ENCODE measurements around the gene GRAP.
"Not testable (repeated sequence)": the region's sequence is repeated elsewhere in the genome, so short reads cannot be mapped to it uniquely, and the experiment has no call there.

The GRAP gene

DNA sequence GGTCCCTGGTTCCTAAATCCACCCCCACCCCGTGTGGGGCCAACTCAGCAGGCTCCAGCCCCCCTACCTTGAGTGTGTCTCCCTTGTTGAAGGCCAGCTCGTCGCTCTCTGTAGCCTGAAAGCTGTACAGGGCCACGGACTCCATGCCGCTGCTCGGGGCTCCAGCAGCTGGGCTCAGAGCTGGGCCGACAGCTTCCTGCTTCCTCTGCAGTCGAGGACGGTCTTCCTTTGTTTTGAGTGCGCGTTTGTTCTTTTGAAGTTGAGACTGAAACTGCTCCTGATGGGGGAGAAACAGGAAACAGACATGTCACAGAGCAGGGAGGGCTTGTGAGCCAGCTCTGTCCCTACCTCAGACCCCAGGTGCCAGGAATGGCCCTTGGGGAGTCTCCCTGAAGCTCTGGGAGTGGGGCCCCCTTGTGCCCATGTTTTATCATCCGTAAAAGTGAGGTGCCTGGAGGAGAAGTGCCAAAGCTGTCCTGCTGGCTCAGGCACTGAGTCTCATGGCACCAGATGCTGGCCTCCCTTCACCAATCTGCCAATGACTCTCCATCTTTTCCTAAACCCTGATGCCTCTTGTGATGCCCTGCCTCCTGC, at the start of gene GRAP:
Gene GRAP (minus strand): TSS at position 176 of the 594 bp plus-strand sequence. CDS start 31 bp downstream, at position 145.
- not testable (repeated sequence) for H3K9me3 ChIP-seq (ENCODE audit: control insufficient read depth in 5 of 5, low read length in 5 of 5); H3K36me3 ChIP-seq (ENCODE audit: control insufficient read depth in 5 of 5, insufficient read depth in 5 of 5, low read length in 5 of 5); H3K4me1 ChIP-seq (ENCODE audit: control insufficient read depth in 5 of 5, insufficient read depth in 5 of 5, low read length in 5 of 5); H3K4me3 ChIP-seq (ENCODE audit: low read depth in 1 of 5, low read length in 5 of 5); H3K9ac ChIP-seq (ENCODE audit: low read length in 5 of 5); H3K27ac ChIP-seq (ENCODE audit: low read depth, low read length); H3K27me3 ChIP-seq (ENCODE audit: control insufficient read depth in 5 of 5, insufficient read depth in 4 of 5, low read length in 5 of 5)

GRCh38 chr17:19093684-19094438, 47.1 kb upstream of the GRAP start:
- H3K27me3 ChIP-seq (ENCODE audit: control insufficient read depth in 5 of 5, insufficient read depth in 4 of 5, low read length in 5 of 5); H3K4me1 ChIP-seq (ENCODE audit: control insufficient read depth in 5 of 5, insufficient read depth in 5 of 5, low read length in 5 of 5); H3K9ac ChIP-seq (ENCODE audit: low read length in 5 of 5); H3K27ac ChIP-seq (ENCODE audit: low read depth, low read length); H3K4me3 ChIP-seq (ENCODE audit: low read depth in 1 of 5, low read length in 5 of 5); H3K9me3 ChIP-seq (ENCODE audit: control insufficient read depth in 5 of 5, low read length in 5 of 5); H3K36me3 ChIP-seq (ENCODE audit: control insufficient read depth in 5 of 5, insufficient read depth in 5 of 5, low read length in 5 of 5): not testable (repeated sequence)

DNA sequence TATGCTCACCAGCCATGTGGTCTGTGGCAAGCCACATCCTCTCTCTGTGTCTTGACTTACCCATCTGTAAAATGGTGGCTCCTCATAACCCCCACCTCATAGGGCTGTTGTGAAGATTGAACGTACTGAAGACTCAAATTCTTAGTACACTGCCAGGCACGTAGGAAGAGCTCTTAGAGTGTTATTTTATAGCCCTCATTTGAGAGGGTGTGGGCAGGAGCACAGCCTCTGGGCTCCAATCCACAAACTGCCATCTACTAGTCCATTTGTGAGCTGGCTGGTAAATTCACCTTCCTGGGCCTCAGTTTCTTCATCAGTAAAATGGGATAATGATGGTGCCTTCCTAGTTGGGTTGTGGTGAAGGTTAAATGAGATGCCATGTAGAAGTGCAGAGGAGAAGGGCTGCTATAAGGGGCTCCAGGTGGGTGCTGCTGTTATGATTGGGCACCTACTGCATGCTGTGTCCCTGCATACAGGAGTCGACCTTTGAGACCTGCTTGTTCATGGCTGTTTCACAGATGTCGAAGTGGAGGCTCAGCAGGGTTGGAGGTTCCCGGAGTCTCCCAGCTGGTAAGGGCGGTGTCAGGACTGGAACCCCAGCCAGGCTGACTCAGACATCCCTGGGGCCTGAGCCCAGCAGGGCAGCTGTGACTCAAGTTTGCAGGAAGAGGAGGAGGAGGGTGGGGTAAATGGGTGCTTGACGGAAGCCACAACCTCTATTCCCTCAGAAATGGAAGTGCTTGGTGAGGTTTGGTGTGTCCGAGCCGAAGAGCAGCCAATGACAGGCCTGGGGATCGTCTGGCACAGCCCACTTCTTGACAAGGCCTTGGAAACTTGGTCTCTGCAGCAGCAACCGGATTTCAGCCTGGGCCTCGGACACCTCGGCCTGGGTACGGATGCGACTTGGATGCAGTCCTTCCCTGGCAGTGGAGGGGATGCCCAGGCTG, 46.3 kb upstream of the GRAP start:
- not testable (repeated sequence) for H3K36me3 ChIP-seq (ENCODE audit: control insufficient read depth in 5 of 5, insufficient read depth in 5 of 5, low read length in 5 of 5); H3K27me3 ChIP-seq (ENCODE audit: control insufficient read depth in 5 of 5, insufficient read depth in 4 of 5, low read length in 5 of 5); H3K4me1 ChIP-seq (ENCODE audit: control insufficient read depth in 5 of 5, insufficient read depth in 5 of 5, low read length in 5 of 5); H3K9me3 ChIP-seq (ENCODE audit: control insufficient read depth in 5 of 5, low read length in 5 of 5); H3K4me3 ChIP-seq (ENCODE audit: low read depth in 1 of 5, low read length in 5 of 5); H3K27ac ChIP-seq (ENCODE audit: low read depth, low read length); H3K9ac ChIP-seq (ENCODE audit: low read length in 5 of 5)

DNA sequence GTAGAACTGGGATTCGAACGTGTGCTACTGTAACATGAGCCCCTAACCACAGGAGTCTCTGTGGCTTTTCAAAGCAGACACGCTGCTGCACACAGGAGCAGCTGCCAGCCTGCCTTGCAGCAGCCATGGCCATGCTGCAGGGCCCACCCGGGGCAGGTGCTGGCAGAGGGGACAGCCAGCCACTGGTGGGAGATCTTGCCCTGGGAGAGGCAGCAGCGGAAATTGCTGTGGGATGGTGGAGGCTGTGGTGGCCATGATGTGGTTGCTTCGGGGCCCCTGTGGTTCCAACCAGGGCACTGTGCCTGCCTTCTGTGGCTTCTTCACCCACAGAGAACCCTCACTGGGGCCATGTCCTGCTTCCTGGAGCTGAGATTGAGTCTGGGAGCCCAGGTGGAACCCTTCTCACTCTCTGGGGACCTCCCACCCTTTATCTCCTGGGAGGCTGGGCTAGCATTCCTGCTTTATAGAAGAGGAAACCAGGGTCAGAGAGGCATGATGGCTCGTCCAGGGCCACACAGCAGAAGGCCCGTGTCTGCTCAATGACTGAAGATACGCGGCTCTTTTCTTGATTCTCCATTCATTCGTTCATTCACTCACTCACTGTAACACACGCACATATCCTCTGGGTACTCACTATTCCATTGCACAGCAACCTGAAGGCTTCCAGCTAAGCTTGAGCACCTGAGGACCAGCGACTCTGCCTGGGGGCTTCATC, 43.5 kb upstream of the GRAP start:
- not testable (repeated sequence) for H3K27me3 ChIP-seq (ENCODE audit: control insufficient read depth in 5 of 5, insufficient read depth in 4 of 5, low read length in 5 of 5); H3K27ac ChIP-seq (ENCODE audit: low read depth, low read length); H3K9ac ChIP-seq (ENCODE audit: low read length in 5 of 5); H3K9me3 ChIP-seq (ENCODE audit: control insufficient read depth in 5 of 5, low read length in 5 of 5); H3K4me1 ChIP-seq (ENCODE audit: control insufficient read depth in 5 of 5, insufficient read depth in 5 of 5, low read length in 5 of 5); H3K36me3 ChIP-seq (ENCODE audit: control insufficient read depth in 5 of 5, insufficient read depth in 5 of 5, low read length in 5 of 5); H3K4me3 ChIP-seq (ENCODE audit: low read depth in 1 of 5, low read length in 5 of 5)

- H3K9ac ChIP-seq (ENCODE audit: low read length in 5 of 5); H3K27ac ChIP-seq (ENCODE audit: low read depth, low read length); H3K9me3 ChIP-seq (ENCODE audit: control insufficient read depth in 5 of 5, low read length in 5 of 5); H3K36me3 ChIP-seq (ENCODE audit: control insufficient read depth in 5 of 5, insufficient read depth in 5 of 5, low read length in 5 of 5); H3K4me1 ChIP-seq (ENCODE audit: control insufficient read depth in 5 of 5, insufficient read depth in 5 of 5, low read length in 5 of 5); H3K27me3 ChIP-seq (ENCODE audit: control insufficient read depth in 5 of 5, insufficient read depth in 4 of 5, low read length in 5 of 5); H3K4me3 ChIP-seq (ENCODE audit: low read depth in 1 of 5, low read length in 5 of 5): not testable (repeated sequence)
These were observed 42.3 kb upstream of the GRAP start for GRCh38 chr17:19088804-19089685.

DNA sequence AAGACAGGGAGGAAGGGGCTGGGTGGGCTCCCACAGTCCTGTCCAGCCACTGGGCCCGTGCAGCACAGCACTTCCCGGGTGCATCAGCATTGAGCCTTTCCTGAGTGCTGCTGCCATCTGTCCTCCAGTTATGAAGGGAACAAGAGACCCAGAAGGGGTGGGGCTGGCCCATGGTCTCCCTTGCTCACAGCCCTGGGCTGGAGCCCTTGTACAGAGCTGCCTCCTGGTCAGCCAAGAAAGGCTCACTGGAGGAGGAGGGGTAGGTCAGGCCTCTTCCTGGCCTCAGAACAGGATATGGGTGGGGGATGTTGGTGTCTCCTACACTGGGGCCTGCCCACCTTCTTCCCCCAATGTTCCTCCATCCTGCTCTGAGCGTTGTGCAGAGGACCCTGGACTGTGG, 30.6 kb upstream of the GRAP start:
- H3K4me3 ChIP-seq (ENCODE audit: low read depth in 1 of 5, low read length in 5 of 5); H3K9me3 ChIP-seq (ENCODE audit: control insufficient read depth in 5 of 5, low read length in 5 of 5); H3K4me1 ChIP-seq (ENCODE audit: control insufficient read depth in 5 of 5, insufficient read depth in 5 of 5, low read length in 5 of 5); H3K9ac ChIP-seq (ENCODE audit: low read length in 5 of 5); H3K27me3 ChIP-seq (ENCODE audit: control insufficient read depth in 5 of 5, insufficient read depth in 4 of 5, low read length in 5 of 5); H3K36me3 ChIP-seq (ENCODE audit: control insufficient read depth in 5 of 5, insufficient read depth in 5 of 5, low read length in 5 of 5); H3K27ac ChIP-seq (ENCODE audit: low read depth, low read length): not testable (repeated sequence)

GRCh38 chr17:19076398-19077192, 29.8 kb upstream of the GRAP start:
- H3K27me3 ChIP-seq (ENCODE audit: control insufficient read depth in 5 of 5, insufficient read depth in 4 of 5, low read length in 5 of 5); H3K4me3 ChIP-seq (ENCODE audit: low read depth in 1 of 5, low read length in 5 of 5); H3K27ac ChIP-seq (ENCODE audit: low read depth, low read length): not testable (repeated sequence)

GRCh38 chr17:19070318-19071168, 23.8 kb upstream of the GRAP start:
- not testable (repeated sequence) for H3K36me3 ChIP-seq (ENCODE audit: control insufficient read depth in 5 of 5, insufficient read depth in 5 of 5, low read length in 5 of 5); H3K27me3 ChIP-seq (ENCODE audit: control insufficient read depth in 5 of 5, insufficient read depth in 4 of 5, low read length in 5 of 5); H3K9ac ChIP-seq (ENCODE audit: low read length in 5 of 5); H3K4me1 ChIP-seq (ENCODE audit: control insufficient read depth in 5 of 5, insufficient read depth in 5 of 5, low read length in 5 of 5); H3K27ac ChIP-seq (ENCODE audit: low read depth, low read length); H3K9me3 ChIP-seq (ENCODE audit: control insufficient read depth in 5 of 5, low read length in 5 of 5); H3K4me3 ChIP-seq (ENCODE audit: low read depth in 1 of 5, low read length in 5 of 5)

More at GRCh38 chr17:19076398-19077192, 29.8 kb upstream of the GRAP start:
- H3K9me3 ChIP-seq (ENCODE audit: control insufficient read depth in 5 of 5, low read length in 5 of 5); H3K9ac ChIP-seq (ENCODE audit: low read length in 5 of 5); H3K4me1 ChIP-seq (ENCODE audit: control insufficient read depth in 5 of 5, insufficient read depth in 5 of 5, low read length in 5 of 5); H3K36me3 ChIP-seq (ENCODE audit: control insufficient read depth in 5 of 5, insufficient read depth in 5 of 5, low read length in 5 of 5): not testable (repeated sequence)
